Rectal smooth muscle tissue (tissue), 1 donor: ENCODE results near the gene KSR2.

Experiments used
- H3K27ac ChIP-seq: one replicate; pipeline ENCODE4 v1.7.0; 2013; ENCODE audit warnings: low read depth, low read length, inconsistent platforms
- H3K27me3 ChIP-seq: one replicate; pipeline ENCODE4 v1.7.0; 2013; ENCODE audit warnings: low read length; ENCODE audit not compliant: control insufficient read depth, insufficient read depth
- H3K36me3 ChIP-seq: one replicate; pipeline ENCODE4 v1.7.0; 2013; ENCODE audit warnings: low read length; ENCODE audit not compliant: control insufficient read depth, insufficient read depth
- H3K4me1 ChIP-seq: one replicate; pipeline ENCODE4 v1.7.0; 2013; ENCODE audit warnings: low read length; ENCODE audit not compliant: control insufficient read depth, insufficient read depth
- H3K4me3 ChIP-seq: one replicate; pipeline ENCODE4 v1.7.0; 2013; ENCODE audit warnings: low read length
- H3K9ac ChIP-seq: one replicate; pipeline ENCODE4 v1.7.0; 2013; ENCODE audit warnings: low read length

KSR2 gene

GRCh38 chr12:117437516-117438255 lies 531.1 kb downstream of the KSR2 start:
- Histone ChIP-seq H3K27ac (no peak overlapping the region), H3K4me3 (no peak overlapping the region), H3K36me3 (no peaks in the 10 kb centered on the region), H3K27me3 (peaks cover 2% of the 10 kb centered on the region), H3K4me1 (no peaks in the 10 kb centered on the region), H3K9ac (no peak overlapping the region)

GRCh38 chr12:117433878-117434277 lies 534.9 kb downstream of the KSR2 start:
- no peaks in the 10 kb centered on the region for H3K4me1 ChIP-seq

GRCh38 chr12:117430246-117430645 lies 538.5 kb downstream of the KSR2 start:
- Histone ChIP-seq H3K4me3 (no peak overlapping the region), H3K4me1 (no peaks in the 10 kb centered on the region), H3K27me3 (no peaks in the 10 kb centered on the region), H3K9ac (no peak overlapping the region), H3K36me3 (no peaks in the 10 kb centered on the region), H3K27ac (no peak overlapping the region)

More at GRCh38 chr12:117433878-117434277, 534.9 kb downstream of the KSR2 start:
- Histone ChIP-seq H3K27ac (no peak overlapping the region), H3K4me3 (no peak overlapping the region), H3K36me3 (no peaks in the 10 kb centered on the region), H3K9ac (no peak overlapping the region), H3K27me3 (no peaks in the 10 kb centered on the region)

GRCh38 chr12:117427211-117427610 lies 541.6 kb downstream of the KSR2 start:
- H3K36me3 ChIP-seq, result no peaks in the 10 kb centered on the region
- no peak overlapping the region for H3K27ac ChIP-seq
- no peaks in the 10 kb centered on the region for H3K27me3 ChIP-seq
- H3K4me1 ChIP-seq, result no peaks in the 10 kb centered on the region
- no peak overlapping the region for H3K4me3 ChIP-seq
- H3K9ac ChIP-seq, result no peak overlapping the region

GRCh38 chr12:117421987-117422386 lies 546.8 kb downstream of the KSR2 start:
- H3K9ac ChIP-seq, result no peak overlapping the region
- no peak overlapping the region for H3K4me3 ChIP-seq
- no peaks in the 10 kb centered on the region for H3K4me1 ChIP-seq
- no peaks in the 10 kb centered on the region for H3K27me3 ChIP-seq
- no peaks in the 10 kb centered on the region for H3K36me3 ChIP-seq
- no peak overlapping the region for H3K27ac ChIP-seq

- H3K27ac ChIP-seq, result no peak overlapping the region
- no peaks in the 10 kb centered on the region for H3K4me1 ChIP-seq
- no peaks in the 10 kb centered on the region for H3K27me3 ChIP-seq
These were observed 547.6 kb downstream of the KSR2 start for GRCh38 chr12:117421068-117421752.

GRCh38 chr12:117417004-117417403 lies 551.8 kb downstream of the KSR2 start:
- Histone ChIP-seq H3K4me1 (no peaks in the 10 kb centered on the region), H3K4me3 (no peak overlapping the region), H3K9ac (no peak overlapping the region), H3K27me3 (no peaks in the 10 kb centered on the region), H3K36me3 (no peaks in the 10 kb centered on the region), H3K27ac (no peak overlapping the region)

More at GRCh38 chr12:117421068-117421752, 547.6 kb downstream of the KSR2 start:
- Histone ChIP-seq H3K4me3 (no peak overlapping the region), H3K9ac (no peak overlapping the region), H3K36me3 (no peaks in the 10 kb centered on the region)

GRCh38 chr12:117412465-117413188 lies 556.2 kb downstream of the KSR2 start:
- H3K27ac ChIP-seq, result no peak overlapping the region

GRCh38 chr12:117409286-117409685 lies 559.5 kb downstream of the KSR2 start:
- no peaks in the 10 kb centered on the region for H3K27me3 ChIP-seq

More at GRCh38 chr12:117412465-117413188, 556.2 kb downstream of the KSR2 start:
- no peaks in the 10 kb centered on the region for H3K36me3 ChIP-seq
- peaks cover 3% of the 10 kb centered on the region for H3K4me1 ChIP-seq
- no peak overlapping the region for H3K4me3 ChIP-seq
- H3K9ac ChIP-seq, result no peak overlapping the region
- H3K27me3 ChIP-seq, result no peaks in the 10 kb centered on the region

GRCh38 chr12:117408161-117408791 lies 560.5 kb downstream of the KSR2 start:
- H3K36me3 ChIP-seq, result no peaks in the 10 kb centered on the region
- H3K27ac ChIP-seq, result no peak overlapping the region
- H3K4me1 ChIP-seq, result peaks cover 3% of the 10 kb centered on the region
- no peaks in the 10 kb centered on the region for H3K27me3 ChIP-seq
- no peak overlapping the region for H3K9ac ChIP-seq
- no peak overlapping the region for H3K4me3 ChIP-seq

More at GRCh38 chr12:117409286-117409685, 559.5 kb downstream of the KSR2 start:
- no peaks in the 10 kb centered on the region for H3K36me3 ChIP-seq
- H3K4me3 ChIP-seq, result no peak overlapping the region
- H3K27ac ChIP-seq, result no peak overlapping the region
- peaks cover 3% of the 10 kb centered on the region for H3K4me1 ChIP-seq
- no peak overlapping the region for H3K9ac ChIP-seq

- peaks cover 3% of the 10 kb centered on the region for H3K4me1 ChIP-seq
- H3K9ac ChIP-seq, result no peak overlapping the region
- H3K4me3 ChIP-seq, result no peak overlapping the region
- H3K27ac ChIP-seq, result no peak overlapping the region
- H3K27me3 ChIP-seq, result no peaks in the 10 kb centered on the region
- H3K36me3 ChIP-seq, result no peaks in the 10 kb centered on the region
These were observed 563.9 kb downstream of the KSR2 start for GRCh38 chr12:117404940-117405339.
